K562 (cell line): ENCODE data around the gene P2RX2. TPM values are rescaled to one million over a fixed set of nuclear protein-coding genes. Genes with fewer than 3 reads are reported as not detected.

Source experiments
- ATAC-seq: fragments of 200-7000 bp; cut with Tn5 transposase; 3 replicates; pipeline ENCODE4 v1.9.1; 2020; ENCODE audit warnings: moderate library complexity
- BruUV-seq: library from RNA; stranded (reverse); fragments of 400-500 nt; replicated peaks from 2 replicates; lab custom pipeline; 2021; lab: Mats Ljungman, UMichigan
- CTCF ChIA-PET: fragments of 300-600 bp; formaldehyde crosslinking; extraction: SDS; loops from one replicate; lab custom pipeline; 2021; ENCODE audit warnings: low intra/inter-chr PET ratio; lab: Yijun Ruan, JAX
- POLR2A ChIA-PET: fragments of 300-600, 350-650 bp; sonication (Branson Sonifier 250); formaldehyde crosslinking; extraction: SDS; loops from one replicate; lab custom pipeline; 2021; ENCODE audit warnings: antibody characterized with exemption, inconsistent platforms; lab: Yijun Ruan, JAX
- DNase-seq, 4 experiments: peaks; one replicate each; pipeline versions ENCODE4 v3.0.0 to v3.0.0-alpha.2; 2011 to 2018; ENCODE audit warnings: low spot score in 3 of 4, mixed read lengths in 3 of 4; ENCODE audit errors: extremely low read depth in 1 of 4
- FAIRE-seq: peaks from 2 replicates; lab custom pipeline; 2011; peaks lifted over from hg19 to GRCh38; lab: Jason Lieb, UNC
- H2AFZ ChIP-seq: 2 replicates; pipeline ENCODE4 v1.6.0; 2011; ENCODE audit warnings: low read depth, low read length, control low read depth, inconsistent platforms
- H3K27ac ChIP-seq: fragments of 200-600 bp; 3 replicates; pipeline ENCODE4 v1.8.0; 2011; ENCODE audit warnings: low read depth, mild to moderate bottlenecking, control low read depth, inconsistent platforms, low read length, moderate library complexity, mixed read lengths; ENCODE audit errors: extremely low read depth
- H3K27me3 ChIP-seq, 2 experiments: fragments of 300-600 bp in 1 of 2; 2 replicates in 1 of 2; 3 replicates in 1 of 2; pipeline versions ENCODE4 v1.6.0 to v1.8.0; 2011; ENCODE audit warnings: inconsistent platforms in 2 of 2, low read length in 2 of 2, mild to moderate bottlenecking in 1 of 2, mixed read lengths in 1 of 2, moderate library complexity in 1 of 2; ENCODE audit not compliant: control insufficient read depth in 2 of 2, insufficient read depth in 2 of 2
- H3K36me3 ChIP-seq: fragments of 300-600 bp; 3 replicates; pipeline ENCODE4 v1.8.0; 2011; ENCODE audit warnings: mild to moderate bottlenecking, low read length, inconsistent platforms; ENCODE audit not compliant: control insufficient read depth, insufficient read depth
- H3K4me1 ChIP-seq, 2 experiments: fragments of 200-600 bp in 1 of 2; replicated peaks in 1 of 2; 2 replicates in 1 of 2; 3 replicates in 1 of 2; pipeline versions ENCODE4 v1.5.1 to v1.8.0; 2011; ENCODE audit warnings: inconsistent platforms in 2 of 2, low read length in 2 of 2, mild to moderate bottlenecking in 1 of 2, mixed read lengths in 1 of 2, moderate library complexity in 1 of 2; ENCODE audit not compliant: control insufficient read depth in 2 of 2, insufficient read depth in 2 of 2
- H3K4me2 ChIP-seq: 2 replicates; pipeline ENCODE4 v1.6.1; 2011; ENCODE audit warnings: low read length, control low read depth, inconsistent platforms, mixed read lengths; ENCODE audit not compliant: insufficient read depth
- H3K4me3 ChIP-seq: fragments of 200-600 bp; sonication (generic), shearing (Covaris generic); 2 replicates; pipeline ENCODE4 v1.5.1; 2016; ENCODE audit warnings: control low read depth, inconsistent platforms
- H3K79me2 ChIP-seq: fragments of 200-600 bp; 3 replicates; pipeline ENCODE4 v1.8.0; 2011; ENCODE audit warnings: low read length, inconsistent platforms; ENCODE audit not compliant: control insufficient read depth, insufficient read depth
- H3K9ac ChIP-seq, 2 experiments: 2 replicates each; pipeline versions ENCODE4 v1.6.0 to v1.6.1; 2011; ENCODE audit warnings: low read depth in 2 of 2, low read length in 2 of 2, control low read depth in 1 of 2, inconsistent platforms in 1 of 2, mild to moderate bottlenecking in 1 of 2, mixed read lengths in 1 of 2; ENCODE audit not compliant: insufficient read depth in 1 of 2
- H3K9me1 ChIP-seq: one replicate; pipeline ENCODE4 v1.6.0; 2011; ENCODE audit warnings: inconsistent platforms, mild to moderate bottlenecking, low read length, moderate library complexity; ENCODE audit not compliant: control insufficient read depth, insufficient read depth
- H3K9me3 ChIP-seq: replicated peaks from 2 replicates; pipeline ENCODE4 v1.5.1; 2011; ENCODE audit warnings: low read depth, low read length, inconsistent platforms; ENCODE audit not compliant: control insufficient read depth, insufficient read depth
- H4K20me1 ChIP-seq: replicated peaks from 2 replicates; pipeline ENCODE4 v1.6.1; 2011; ENCODE audit warnings: low read length, inconsistent platforms, mixed read lengths; ENCODE audit not compliant: control insufficient read depth, insufficient read depth
- ETV5 ChIP-seq: sonication (generic); formaldehyde crosslinking; IDR thresholded peaks from 2 replicates; pipeline ENCODE4 v1.4.0; 2020; ENCODE audit warnings: low read depth, mild to moderate bottlenecking, missing genetic modification reagents
- FOXA3 ChIP-seq, 2 experiments: fragments of 450-650 bp in 1 of 2; sonication (generic) in 1 of 2; formaldehyde crosslinking; IDR thresholded peaks in 1 of 2; conservative IDR thresholded peaks in 1 of 2; 2 replicates each; pipeline versions ENCODE4 v1.4.0 to v1.8.0; 2020 to 2022; ENCODE audit warnings: mild to moderate bottlenecking in 2 of 2, missing genetic modification reagents in 1 of 2
- MCM2 ChIP-seq: fragments of 450-650 bp; IDR thresholded peaks from 2 replicates; pipeline ENCODE4 v1.6.1; 2017; ENCODE audit warnings: low read depth, mild to moderate bottlenecking
- PTTG1 ChIP-seq: fragments of 450-650 bp; IDR thresholded peaks from 2 replicates; pipeline ENCODE4 v1.6.1; 2016; ENCODE audit warnings: low read depth, mild to moderate bottlenecking, missing genetic modification characterization, missing compliant biosample characterization
- TAL1 ChIP-seq: fragments of 450-650 bp; IDR thresholded peaks from 2 replicates; pipeline ENCODE4 v1.6.1; 2016; ENCODE audit warnings: mild to moderate bottlenecking
- TSC22D4 ChIP-seq: fragments of 450-650 bp; IDR thresholded peaks from 2 replicates; pipeline ENCODE4 v1.6.1; 2016; ENCODE audit warnings: missing genetic modification characterization, missing biosample characterization, control low read depth
- ZNF165 ChIP-seq: fragments of 250-450 bp; sonication (Bioruptor Pico); IDR thresholded peaks from 2 replicates; pipeline ENCODE4 v1.4.0; 2020; ENCODE audit warnings: borderline replicate concordance
- ZNF41 ChIP-seq: fragments of 250-450 bp; sonication (Bioruptor Pico); conservative IDR thresholded peaks from 2 replicates; pipeline ENCODE4 v1.4.0; 2020; ENCODE audit warnings: mild to moderate bottlenecking
- WGBS: fragments of 100-300 bp; shearing (Covaris generic); methylation state at CpG from one replicate; pipeline ENCODE4 v1.1.6; 2016; ENCODE audit warnings: low coverage, mixed read lengths; ENCODE audit not compliant: insufficient coverage; ENCODE audit errors: missing lambda C conversion rate; 5-methylcytosine and 5-hydroxymethylcytosine counted together
- in situ Hi-C: fragments of 300-500 bp; cut with MboI; formaldehyde crosslinking; loops from 4 replicates; pipeline ENCODE4 v1.15.0; 2018; ENCODE audit warnings: inconsistent platforms, mixed read lengths
- intact Hi-C: fragments of 100-400 bp; cut with micrococcal nuclease; formaldehyde crosslinking; loops from 2 replicates; pipeline ENCODE4 v1.14.2; 2022
- polyA plus RNA-seq, 8 experiments: library from polyadenylated mRNA; depleted of rRNA in 4 of 8; stranded (reverse) in 5 of 8; unstranded in 3 of 8; fragments of >200 nt; fragmentation: Nextera tagmentation in 2 of 8; fragmentation: Illumina TruSeq in 1 of 8; extraction: Ambion mirVana in 2 of 8; extraction: Trizol in 1 of 8; gene quantifications; 2 replicates each; pipeline versions ENCODE4 v1.2.1 to v1.2.3, GENCODE V29; 2011 to 2014; ENCODE audit warnings: inconsistent platforms in 1 of 8, missing spikeins in 1 of 8
- total RNA-seq, 7 experiments: library from RNA; depleted of rRNA in 6 of 7; stranded (reverse); fragments of >200 nt in 6 of 7; fragmentation: Illumina TruSeq in 2 of 7; extraction: Trizol in 2 of 7; gene quantifications; 2 replicates each; pipeline versions ENCODE4 v1.2.1 to v1.2.3, GENCODE V29; 2011 to 2021; ENCODE audit warnings: low replicate concordance in 1 of 7
- TF ChIP-seq, protein P1 (sequence below): fragments of 150-350 bp; conservative IDR thresholded peaks from 2 replicates; pipeline ENCODE4 v1.6.1; 2014; ENCODE audit warnings: low read length
- TF ChIP-seq, protein P2 (sequence below), 3 experiments: fragments of 200-800 bp in 1 of 3; sonication (Bioruptor generic) in 1 of 3; sonication (generic) in 1 of 3; formaldehyde crosslinking in 1 of 3; IDR thresholded peaks; 2 replicates each; pipeline versions ENCODE4 v1.6.1 to v1.8.0; 2016 to 2022; ENCODE audit warnings: mild to moderate bottlenecking in 2 of 3, missing compliant biosample characterization in 2 of 3, missing genetic modification characterization in 2 of 3, missing genetic modification reagents in 1 of 3
- TF ChIP-seq, protein P3 (sequence below), 2 experiments: fragments of 450-650 bp; IDR thresholded peaks; 2 replicates each; pipeline ENCODE4 v1.6.1; 2016
- TF ChIP-seq, protein P4 (sequence below): fragments of 250-450 bp; sonication (Bioruptor Pico); IDR thresholded peaks from 2 replicates; pipeline ENCODE4 v1.5.0; 2021; ENCODE audit warnings: mild to moderate bottlenecking, moderate library complexity

Gene P2RX2
- total and polyA plus RNA-seq, 9 of the 15 experiments (the other 6 are each of a cell fraction or from before 2014, with no cell fraction given), result not detected

DNA sequence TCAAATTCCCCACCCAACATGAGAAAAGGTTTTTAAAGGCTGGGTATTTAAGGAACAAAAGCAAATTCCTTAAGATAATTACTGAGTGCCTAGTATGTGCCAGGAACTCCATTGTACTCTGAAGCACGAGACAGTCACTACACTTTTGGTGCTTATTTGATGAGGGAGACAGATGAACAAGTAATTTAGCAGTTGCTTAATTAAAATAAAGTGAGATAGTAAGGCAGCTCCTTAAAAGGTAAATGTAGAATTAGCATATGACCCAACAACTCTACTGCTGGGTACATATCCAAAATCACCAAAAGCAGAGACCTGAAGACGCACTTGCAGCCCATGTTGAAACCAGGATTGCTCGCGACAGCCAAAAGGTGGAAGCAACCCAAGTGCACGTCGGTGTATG lies 47.2 kb downstream of the P2RX2 start:
- POLR2A ChIA-PET, result interaction anchor here (0.6 kb wide), 1 partner anchor 11 kb away, joined by 3 read pairs; no protein-coding TSS in a partner anchor

More for the DNA sequence above, 47.2 kb downstream of the P2RX2 start:
- H3K4me1 ChIP-seq, result no peaks in the 10 kb centered on the region
- no peak overlapping the region for H3K4me2 ChIP-seq
- no peak overlapping the region for H3K9ac ChIP-seq
- 0 out of 2 replicates have a peak, but pooled peaks cover 3% of the 10 kb centered on the region for H4K20me1 ChIP-seq
- in situ Hi-C loops, result no loop called here
- H3K36me3 ChIP-seq, result peaks cover 95% of the 10 kb centered on the region
- H3K27me3 ChIP-seq, result no peaks in the 10 kb centered on the region
- no peaks in the 10 kb centered on the region for H3K79me2 ChIP-seq
- CTCF ChIA-PET, result no interaction called here
- TF ChIP-seq FOXA3 (CRISPR knock-in tag; conservative IDR thresholded peaks at IDR 0.05 in 1 of 2, IDR thresholded peaks at IDR 0.05 in 1 of 2), result no peak
- no peak for TF ChIP-seq MCM2
- TF ChIP-seq, protein P1, sequence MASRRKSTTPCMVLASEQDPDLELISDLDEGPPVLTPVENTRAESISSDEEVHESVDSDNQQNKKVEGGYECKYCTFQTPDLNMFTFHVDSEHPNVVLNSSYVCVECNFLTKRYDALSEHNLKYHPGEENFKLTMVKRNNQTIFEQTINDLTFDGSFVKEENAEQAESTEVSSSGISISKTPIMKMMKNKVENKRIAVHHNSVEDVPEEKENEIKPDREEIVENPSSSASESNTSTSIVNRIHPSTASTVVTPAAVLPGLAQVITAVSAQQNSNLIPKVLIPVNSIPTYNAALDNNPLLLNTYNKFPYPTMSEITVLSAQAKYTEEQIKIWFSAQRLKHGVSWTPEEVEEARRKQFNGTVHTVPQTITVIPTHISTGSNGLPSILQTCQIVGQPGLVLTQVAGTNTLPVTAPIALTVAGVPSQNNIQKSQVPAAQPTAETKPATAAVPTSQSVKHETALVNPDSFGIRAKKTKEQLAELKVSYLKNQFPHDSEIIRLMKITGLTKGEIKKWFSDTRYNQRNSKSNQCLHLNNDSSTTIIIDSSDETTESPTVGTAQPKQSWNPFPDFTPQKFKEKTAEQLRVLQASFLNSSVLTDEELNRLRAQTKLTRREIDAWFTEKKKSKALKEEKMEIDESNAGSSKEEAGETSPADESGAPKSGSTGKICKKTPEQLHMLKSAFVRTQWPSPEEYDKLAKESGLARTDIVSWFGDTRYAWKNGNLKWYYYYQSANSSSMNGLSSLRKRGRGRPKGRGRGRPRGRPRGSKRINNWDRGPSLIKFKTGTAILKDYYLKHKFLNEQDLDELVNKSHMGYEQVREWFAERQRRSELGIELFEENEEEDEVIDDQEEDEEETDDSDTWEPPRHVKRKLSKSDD, result no peak
- TF ChIP-seq, protein P2, sequence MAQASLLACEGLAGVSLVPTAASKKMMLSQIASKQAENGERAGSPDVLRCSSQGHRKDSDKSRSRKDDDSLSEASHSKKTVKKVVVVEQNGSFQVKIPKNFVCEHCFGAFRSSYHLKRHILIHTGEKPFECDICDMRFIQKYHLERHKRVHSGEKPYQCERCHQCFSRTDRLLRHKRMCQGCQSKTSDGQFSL (CRISPR knock-in tag; IDR thresholded peaks at IDR 0.05), result no peak
- TF ChIP-seq, protein P2 (tag; IDR thresholded peaks at IDR 0.05), result no peak
- no peak for TF ChIP-seq TSC22D4 (tag)
- TF ChIP-seq, protein P3, sequence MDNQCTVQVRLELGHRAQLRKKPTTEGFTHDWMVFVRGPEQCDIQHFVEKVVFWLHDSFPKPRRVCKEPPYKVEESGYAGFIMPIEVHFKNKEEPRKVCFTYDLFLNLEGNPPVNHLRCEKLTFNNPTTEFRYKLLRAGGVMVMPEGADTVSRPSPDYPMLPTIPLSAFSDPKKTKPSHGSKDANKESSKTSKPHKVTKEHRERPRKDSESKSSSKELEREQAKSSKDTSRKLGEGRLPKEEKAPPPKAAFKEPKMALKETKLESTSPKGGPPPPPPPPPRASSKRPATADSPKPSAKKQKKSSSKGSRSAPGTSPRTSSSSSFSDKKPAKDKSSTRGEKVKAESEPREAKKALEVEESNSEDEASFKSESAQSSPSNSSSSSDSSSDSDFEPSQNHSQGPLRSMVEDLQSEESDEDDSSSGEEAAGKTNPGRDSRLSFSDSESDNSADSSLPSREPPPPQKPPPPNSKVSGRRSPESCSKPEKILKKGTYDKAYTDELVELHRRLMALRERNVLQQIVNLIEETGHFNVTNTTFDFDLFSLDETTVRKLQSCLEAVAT (IDR thresholded peaks at IDR 0.05), result no peak
- TF ChIP-seq PTTG1, result no peak
- no peak for TF ChIP-seq ZNF165
- TF ChIP-seq ZNF41 (CRISPR knock-in tag), result no peak
- TF ChIP-seq, protein P4, sequence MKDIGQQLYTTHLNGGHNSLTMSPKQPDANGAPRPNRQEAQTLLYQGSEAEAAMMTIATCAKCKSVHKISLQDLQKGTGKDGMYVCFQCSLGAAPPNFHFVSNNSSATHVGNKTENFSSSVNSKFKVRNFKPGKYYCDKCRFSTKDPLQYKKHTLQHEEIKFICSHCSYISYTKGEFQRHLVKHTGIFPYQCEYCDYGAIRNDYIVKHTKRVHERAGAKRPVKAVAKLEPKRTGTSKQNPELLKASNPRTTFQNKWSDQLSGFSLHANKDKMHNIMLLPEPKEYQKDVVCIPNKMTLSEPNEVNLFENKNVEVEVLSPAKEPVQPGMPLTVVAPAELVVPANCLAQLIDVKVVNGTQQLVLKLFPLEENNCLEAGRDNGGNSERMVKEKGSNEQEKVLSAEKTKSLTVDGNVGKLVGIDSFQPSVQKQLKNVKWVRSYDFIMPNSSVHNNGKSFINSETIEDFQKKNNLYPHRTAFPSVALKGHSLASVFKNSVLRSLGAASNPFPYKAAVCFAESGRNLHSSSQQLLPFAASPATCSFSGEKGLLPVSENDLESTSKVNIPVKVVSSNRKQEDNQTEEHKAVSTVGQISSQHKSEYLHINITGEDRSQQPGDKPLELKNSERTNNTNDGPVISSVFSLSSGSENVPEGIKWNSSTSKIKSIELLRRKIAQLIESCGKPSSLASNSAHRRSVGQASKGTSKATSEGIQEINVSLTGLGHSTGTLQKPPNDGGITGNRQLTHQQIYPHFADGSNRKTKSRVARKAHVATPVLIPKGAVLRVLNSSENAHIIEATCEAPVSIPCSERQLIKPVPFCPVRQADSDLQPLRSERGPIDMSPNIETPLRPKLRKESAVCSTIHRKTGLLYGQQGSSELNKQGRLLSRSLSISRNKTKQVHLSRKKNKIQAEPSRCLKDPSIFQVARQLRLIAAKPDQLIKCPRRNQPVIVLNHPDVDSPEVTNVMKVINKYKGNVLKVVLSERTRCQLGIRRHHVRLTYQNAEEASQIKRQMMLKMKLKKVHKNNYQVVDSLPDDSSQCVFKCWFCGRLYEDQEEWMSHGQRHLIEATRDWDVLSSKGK (CRISPR knock-in tag), result no peak
- no peak for TF ChIP-seq ETV5 (CRISPR knock-in tag)
- TF ChIP-seq TAL1, result no peak
- BruUV-seq, result no TSS peak
- no peaks in the 10 kb centered on the region for H3K9me1 ChIP-seq
- H3K4me3 ChIP-seq, result no peak overlapping the region
- no peak overlapping the region for H3K27ac ChIP-seq
- intact Hi-C loops, result no loop called here
- H2AFZ ChIP-seq, result no peak overlapping the region
- no peak for DNase-seq
- no peak for ATAC-seq
- FAIRE-seq, result no peak
- WGBS, result 94% methylated on average over 6 of the region's 6 CpGs
- H3K9me3 ChIP-seq, result no peaks in the 10 kb centered on the region
